PC-3 (cell line): ENCODE results near the gene INPP5D.

Experiments used
- EZH2 ChIP-seq: fragments of 300-600 bp; sonication (generic); IDR thresholded peaks from one replicate; pipeline ENCODE4 v1.6.1; 2017; ENCODE audit warnings: antibody characterized with exemption, mild to moderate bottlenecking, low read length; ENCODE audit not compliant: unreplicated experiment
- EZH2phosphoT487 ChIP-seq: fragments of 300-600 bp; sonication (generic); IDR thresholded peaks from 2 replicates; pipeline ENCODE4 v1.6.1; 2018; ENCODE audit warnings: mild to moderate bottlenecking, antibody characterized with exemption, low read length, borderline replicate concordance
- TF ChIP-seq, protein P1 (sequence below): fragments of 300-600 bp; sonication (generic); conservative IDR thresholded peaks from 2 replicates; pipeline ENCODE4 v1.5.1; 2017; ENCODE audit warnings: antibody characterized with exemption, low read depth, mild to moderate bottlenecking, low read length

DNA sequence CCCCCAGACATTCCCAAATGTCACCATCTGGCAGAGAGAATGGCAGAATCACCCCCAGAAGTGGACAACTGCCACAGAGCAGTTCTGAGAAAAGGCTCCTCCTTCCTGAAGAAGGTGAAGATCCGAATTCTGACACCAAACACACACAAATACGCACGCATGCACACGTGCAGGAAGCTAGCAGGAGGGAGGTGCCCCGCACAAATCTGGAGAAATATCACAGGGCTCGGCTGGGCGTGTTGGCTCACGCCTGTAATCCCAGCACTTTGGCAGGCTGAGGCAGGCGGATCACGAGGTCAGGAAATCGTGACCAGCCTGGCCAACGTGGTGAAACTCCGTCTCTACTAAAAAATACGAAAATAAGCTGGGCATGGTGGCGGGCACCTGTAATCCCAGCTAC lies 152.9 kb downstream of the INPP5D start:
- TF ChIP-seq, protein P1, sequence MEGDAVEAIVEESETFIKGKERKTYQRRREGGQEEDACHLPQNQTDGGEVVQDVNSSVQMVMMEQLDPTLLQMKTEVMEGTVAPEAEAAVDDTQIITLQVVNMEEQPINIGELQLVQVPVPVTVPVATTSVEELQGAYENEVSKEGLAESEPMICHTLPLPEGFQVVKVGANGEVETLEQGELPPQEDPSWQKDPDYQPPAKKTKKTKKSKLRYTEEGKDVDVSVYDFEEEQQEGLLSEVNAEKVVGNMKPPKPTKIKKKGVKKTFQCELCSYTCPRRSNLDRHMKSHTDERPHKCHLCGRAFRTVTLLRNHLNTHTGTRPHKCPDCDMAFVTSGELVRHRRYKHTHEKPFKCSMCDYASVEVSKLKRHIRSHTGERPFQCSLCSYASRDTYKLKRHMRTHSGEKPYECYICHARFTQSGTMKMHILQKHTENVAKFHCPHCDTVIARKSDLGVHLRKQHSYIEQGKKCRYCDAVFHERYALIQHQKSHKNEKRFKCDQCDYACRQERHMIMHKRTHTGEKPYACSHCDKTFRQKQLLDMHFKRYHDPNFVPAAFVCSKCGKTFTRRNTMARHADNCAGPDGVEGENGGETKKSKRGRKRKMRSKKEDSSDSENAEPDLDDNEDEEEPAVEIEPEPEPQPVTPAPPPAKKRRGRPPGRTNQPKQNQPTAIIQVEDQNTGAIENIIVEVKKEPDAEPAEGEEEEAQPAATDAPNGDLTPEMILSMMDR = no peak
- no peak for TF ChIP-seq EZH2
- no peak for TF ChIP-seq EZH2phosphoT487
